ENCODE measurements around the gene MKNK2.
"Not testable (repeated sequence)": the region's sequence is repeated elsewhere in the genome, so short reads cannot be mapped to it uniquely, and the experiment has no call there.

Gene MKNK2

DNA sequence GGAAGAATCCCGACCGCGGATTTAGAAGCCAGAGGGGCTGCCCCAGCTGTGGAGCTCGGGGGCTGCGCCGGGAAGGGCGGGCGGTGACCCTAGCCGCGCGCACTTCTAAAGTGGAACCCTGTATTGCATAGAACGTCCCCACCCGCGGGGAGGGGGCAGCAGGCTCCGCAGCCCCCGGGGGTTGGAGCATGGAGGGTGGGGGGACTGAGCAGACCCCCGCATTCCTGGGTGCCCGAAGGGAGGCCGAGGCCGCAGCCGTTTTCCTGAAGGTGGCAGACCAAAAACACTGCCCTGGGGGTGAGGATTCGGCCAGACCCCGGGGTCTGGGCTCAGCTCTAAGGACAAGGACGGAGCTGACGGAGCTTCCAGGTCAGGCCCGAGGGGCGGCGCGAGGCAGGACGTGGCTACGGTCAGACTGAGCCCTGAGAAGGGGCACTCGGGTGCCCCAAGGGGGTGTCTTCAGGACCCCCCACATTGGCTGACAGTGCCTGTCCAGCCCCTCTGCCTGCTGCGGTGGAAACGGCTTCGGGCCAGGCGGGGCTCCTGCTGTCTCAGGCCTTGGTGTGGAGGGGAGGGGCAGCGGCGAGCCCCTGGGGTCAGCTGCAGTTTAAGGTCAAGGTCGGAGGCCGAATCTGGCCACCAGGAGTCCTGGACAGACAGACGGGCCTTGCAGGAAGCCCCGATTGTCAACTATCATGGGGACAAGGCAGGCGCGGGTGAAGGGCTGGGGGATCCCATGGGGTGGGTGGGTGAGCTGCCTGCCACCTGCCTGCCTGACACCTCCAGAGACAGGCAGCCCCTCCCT, 12.6 kb downstream of the MKNK2 start:
- Histone ChIP-seq H3K36me3 (ENCODE audit: insufficient read depth, low read length) (peaks cover 7% of the 10 kb centered on the region), H3K4me1 (ENCODE audit: insufficient read depth, low read length) (peaks cover 6% of the 10 kb centered on the region; the same call in 1 of the 2 replicates), H3K9ac (ENCODE audit: low read depth, low read length) (no peak overlapping the region), H3K9me3 (ENCODE audit: control insufficient read depth, insufficient read depth, low read length) (no peaks in the 10 kb centered on the region; the same call in 1 of the 2 replicates)

DNA sequence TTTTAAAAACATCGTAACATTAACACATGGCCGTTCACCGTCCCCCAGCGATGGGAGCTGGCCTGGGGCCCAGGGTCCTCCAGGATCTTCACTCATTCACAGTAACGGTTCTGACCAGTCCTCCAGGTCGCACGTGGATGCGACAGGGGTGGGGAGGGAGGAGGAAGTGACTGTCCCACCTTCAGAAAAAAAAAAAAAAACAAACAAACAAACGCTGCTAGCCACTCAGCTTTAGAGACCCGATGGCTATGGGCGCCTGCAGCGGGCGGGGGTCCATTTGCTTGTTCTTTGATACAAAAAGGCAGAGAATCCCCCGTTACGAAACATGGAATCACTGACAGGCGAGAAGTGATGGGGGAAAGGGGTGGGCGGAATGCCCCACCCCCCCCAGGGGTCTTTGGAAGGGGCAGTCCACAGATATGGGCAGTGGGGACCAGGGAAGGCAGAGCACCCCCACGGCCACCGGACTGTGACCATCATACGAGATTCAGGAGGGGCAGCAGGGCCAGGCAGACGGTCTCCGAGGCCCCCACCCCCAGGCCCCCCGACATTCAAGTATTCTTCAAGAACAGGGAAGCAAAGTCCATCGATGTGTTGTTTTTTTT, 13.3 kb downstream of the MKNK2 start:
- Histone ChIP-seq H3K36me3 (ENCODE audit: insufficient read depth, low read length) (peaks cover 7% of the 10 kb centered on the region), H3K4me1 (ENCODE audit: insufficient read depth, low read length) (peaks cover 6% of the 10 kb centered on the region; the same call in 1 of the 2 replicates), H3K9ac (ENCODE audit: low read depth, low read length) (no peak overlapping the region), H3K9me3 (ENCODE audit: control insufficient read depth, insufficient read depth, low read length) (no peaks in the 10 kb centered on the region; the same call in 1 of the 2 replicates)

- Histone ChIP-seq H3K36me3 (ENCODE audit: insufficient read depth, low read length) (peaks cover 6% of the 10 kb centered on the region), H3K4me1 (ENCODE audit: insufficient read depth, low read length) (peaks cover 7% of the 10 kb centered on the region; the same call in 1 of the 2 replicates), H3K9ac (ENCODE audit: low read depth, low read length) (no peak overlapping the region), H3K9me3 (ENCODE audit: control insufficient read depth, insufficient read depth, low read length) (no peaks in the 10 kb centered on the region; the same call in 1 of the 2 replicates)
Measured at GRCh38 chr19:2036424-2036823, 14.6 kb downstream of the MKNK2 start.

GRCh38 chr19:2035590-2035991, 15.5 kb downstream of the MKNK2 start:
- Histone ChIP-seq H3K9ac (ENCODE audit: low read depth, low read length) (no peak overlapping the region; the same call in 1 of the 2 replicates), H3K36me3 (ENCODE audit: insufficient read depth, low read length) (no peaks in the 10 kb centered on the region)

DNA sequence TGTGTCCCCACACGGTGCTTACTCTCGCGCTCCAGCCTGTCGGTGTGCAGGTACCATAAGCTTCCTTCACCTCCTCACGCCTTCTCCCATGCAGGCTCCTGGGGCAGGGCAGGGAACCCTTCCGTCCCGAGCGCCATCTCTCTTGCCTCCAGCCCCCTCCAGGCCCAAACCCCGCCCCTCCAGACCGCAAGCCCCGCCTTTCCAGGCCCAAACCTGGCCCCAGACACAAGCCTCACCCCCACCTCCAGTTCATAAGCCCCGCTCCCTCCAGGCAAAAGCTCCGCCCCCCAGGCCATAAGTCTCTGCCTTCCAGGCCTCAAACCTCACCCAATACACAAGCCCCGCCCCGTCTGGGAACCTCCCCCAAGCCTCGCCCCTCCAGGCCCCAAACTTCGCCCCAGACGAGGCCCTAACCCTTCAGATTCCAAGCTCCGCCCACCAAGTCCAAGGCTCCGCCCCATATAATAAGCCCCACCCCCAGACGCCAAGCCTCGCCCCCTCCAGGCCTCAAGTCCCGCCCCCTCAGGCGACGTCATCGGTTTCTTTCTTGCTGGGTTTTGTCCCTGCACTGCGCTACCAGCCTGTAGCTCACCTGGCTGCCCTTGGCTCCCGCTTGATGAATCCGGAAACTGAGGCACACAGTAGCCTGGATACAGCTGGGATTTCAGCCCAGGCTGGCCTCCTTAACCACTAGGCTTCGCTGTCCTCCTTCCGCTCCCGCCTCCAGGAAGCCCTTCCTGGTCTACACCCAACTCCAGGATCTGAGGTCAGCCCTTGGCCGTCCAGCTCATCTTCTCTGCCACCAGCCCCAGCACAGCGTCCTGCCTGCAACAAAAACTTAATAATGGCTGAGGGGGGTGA, 16.1 kb downstream of the MKNK2 start:
- Histone ChIP-seq H3K4me1 (ENCODE audit: insufficient read depth, low read length) (peaks cover 7% of the 10 kb centered on the region; the same call in 1 of the 2 replicates), H3K36me3 (ENCODE audit: insufficient read depth, low read length) (no peaks in the 10 kb centered on the region), H3K9ac (ENCODE audit: low read depth, low read length) (peak overlapping the region; percentile 52; the same call in 1 of the 2 replicates), H3K9me3 (ENCODE audit: control insufficient read depth, insufficient read depth, low read length) (no peaks in the 10 kb centered on the region; the same call in 1 of the 2 replicates)

More at GRCh38 chr19:2035590-2035991, 15.5 kb downstream of the MKNK2 start:
- Histone ChIP-seq H3K9me3 (ENCODE audit: control insufficient read depth, insufficient read depth, low read length) (no peaks in the 10 kb centered on the region; the same call in 1 of the 2 replicates), H3K4me1 (ENCODE audit: insufficient read depth, low read length) (peaks cover 7% of the 10 kb centered on the region; the same call in 1 of the 2 replicates)

DNA sequence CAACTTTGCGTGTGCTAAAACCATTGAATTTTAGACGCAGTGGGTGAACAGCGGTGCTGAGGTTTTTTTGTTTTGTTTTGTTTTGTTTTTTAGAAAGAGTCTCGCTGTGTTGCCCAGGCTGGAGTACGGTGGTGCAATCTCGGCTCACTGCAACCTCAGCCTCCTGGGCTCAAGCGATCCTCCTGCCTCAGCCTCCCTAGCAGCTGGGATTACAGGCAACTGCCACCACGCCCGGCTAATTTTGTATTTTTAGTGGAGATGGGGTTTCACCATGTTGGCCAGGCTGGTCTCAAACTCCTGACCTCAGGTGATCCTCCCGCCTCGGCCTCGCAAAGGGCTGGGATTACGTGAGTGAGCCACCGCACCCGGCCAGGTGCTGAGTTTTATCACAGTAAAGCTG, 16.8 kb downstream of the MKNK2 start:
- peak overlapping the region; percentile 52; the same call in 1 of the 2 replicates for H3K9ac ChIP-seq (ENCODE audit: low read depth, low read length)
- H3K4me1 ChIP-seq (ENCODE audit: insufficient read depth, low read length); H3K36me3 ChIP-seq (ENCODE audit: insufficient read depth, low read length); H3K9me3 ChIP-seq (ENCODE audit: control insufficient read depth, insufficient read depth, low read length): not testable (repeated sequence)

DNA sequence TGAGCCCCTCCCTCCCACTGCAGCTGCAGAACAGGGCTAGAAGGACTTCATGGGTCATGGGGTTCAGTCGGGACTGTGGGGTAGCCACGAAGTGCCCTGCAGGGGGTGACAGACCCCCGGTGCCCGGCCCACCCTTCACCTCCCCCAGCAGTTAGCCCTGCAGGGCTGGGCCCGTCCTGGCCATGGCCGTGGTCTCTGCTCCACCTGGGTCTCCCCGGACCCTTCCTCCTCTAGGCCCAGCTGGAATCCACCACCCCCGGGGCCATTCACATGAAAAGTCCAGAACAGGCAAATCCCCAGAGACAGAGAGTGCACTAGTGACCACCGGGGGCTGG, 17.3 kb downstream of the MKNK2 start:
- Histone ChIP-seq H3K9ac (ENCODE audit: low read depth, low read length) (no peak overlapping the region), H3K36me3 (ENCODE audit: insufficient read depth, low read length) (no peaks in the 10 kb centered on the region), H3K4me1 (ENCODE audit: insufficient read depth, low read length) (peaks cover 7% of the 10 kb centered on the region; the same call in 1 of the 2 replicates), H3K9me3 (ENCODE audit: control insufficient read depth, insufficient read depth, low read length) (no peaks in the 10 kb centered on the region; the same call in 1 of the 2 replicates)

- H3K9me3 ChIP-seq (ENCODE audit: control insufficient read depth, insufficient read depth, low read length): no peaks in the 10 kb centered on the region; the same call in 1 of the 2 replicates
- no peak overlapping the region for H3K9ac ChIP-seq (ENCODE audit: low read depth, low read length)
- H3K36me3 ChIP-seq (ENCODE audit: insufficient read depth, low read length): no peaks in the 10 kb centered on the region
- H3K4me1 ChIP-seq (ENCODE audit: insufficient read depth, low read length): peaks cover 7% of the 10 kb centered on the region; the same call in 1 of the 2 replicates
Measured at GRCh38 chr19:2033115-2033824, 17.8 kb downstream of the MKNK2 start.

DNA sequence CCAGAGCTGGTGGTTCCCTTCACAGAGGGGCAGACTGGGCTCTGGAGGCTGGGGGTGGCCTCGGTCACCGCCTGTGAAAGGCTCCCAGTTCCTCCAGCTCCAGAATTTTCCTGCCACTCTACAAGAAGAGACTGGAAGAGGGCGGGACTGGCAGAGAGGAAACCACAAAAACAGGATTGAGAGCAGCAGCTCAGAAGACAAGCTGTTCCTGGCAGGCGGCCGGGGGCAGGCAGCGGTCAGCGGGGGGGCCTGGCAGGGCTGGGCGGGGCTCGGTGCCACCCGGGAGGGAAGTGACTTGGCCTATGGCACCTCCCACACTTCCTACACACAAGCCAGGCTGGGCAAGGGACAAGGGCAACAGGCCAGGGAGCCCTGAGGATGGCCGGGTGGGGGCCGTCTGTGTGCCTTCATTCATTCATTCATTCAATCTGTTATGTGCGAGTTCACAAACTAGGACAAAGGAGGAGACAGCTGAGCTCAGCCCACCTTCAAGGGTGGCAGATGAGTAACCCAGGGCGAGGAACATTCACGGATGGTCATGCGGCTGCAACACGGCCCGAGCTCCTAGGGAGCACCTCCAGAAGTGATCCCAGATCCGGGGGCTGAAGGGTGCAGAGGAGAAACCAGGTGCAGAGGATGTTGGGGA, 18.6 kb downstream of the MKNK2 start:
- H3K9me3 ChIP-seq (ENCODE audit: control insufficient read depth, insufficient read depth, low read length): no peaks in the 10 kb centered on the region; the same call in 1 of the 2 replicates
- H3K36me3 ChIP-seq (ENCODE audit: insufficient read depth, low read length): no peaks in the 10 kb centered on the region
- H3K4me1 ChIP-seq (ENCODE audit: insufficient read depth, low read length): peaks cover 7% of the 10 kb centered on the region; the same call in 1 of the 2 replicates
- H3K9ac ChIP-seq (ENCODE audit: low read depth, low read length): no peak overlapping the region

DNA sequence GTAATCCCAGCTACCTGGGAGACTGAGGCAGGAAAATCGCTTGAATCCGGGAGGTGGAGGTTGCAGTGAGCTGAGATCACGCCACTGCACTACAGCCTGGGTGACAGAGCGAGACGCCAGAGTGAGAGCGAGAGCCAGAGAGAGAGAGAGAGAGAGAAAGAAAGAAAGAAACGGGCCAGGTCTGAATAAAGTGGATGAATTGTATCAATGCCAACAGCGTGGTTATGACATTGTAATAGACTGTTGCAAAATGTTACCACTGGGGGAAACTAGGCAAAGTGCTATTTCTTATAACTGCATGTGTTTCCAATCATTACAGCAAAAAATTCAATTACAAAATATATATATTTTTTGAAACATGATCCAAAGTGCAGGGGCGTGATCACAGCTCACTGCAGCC, 23.7 kb downstream of the MKNK2 start:
- Histone ChIP-seq H3K36me3 (ENCODE audit: insufficient read depth, low read length) (no peaks in the 10 kb centered on the region), H3K4me1 (ENCODE audit: insufficient read depth, low read length) (peaks cover 4% of the 10 kb centered on the region; the same call in 1 of the 2 replicates), H3K9me3 (ENCODE audit: control insufficient read depth, insufficient read depth, low read length) (peaks cover 3% of the 10 kb centered on the region; the same call in 1 of the 2 replicates), H3K9ac (ENCODE audit: low read depth, low read length) (no peak overlapping the region)

DNA sequence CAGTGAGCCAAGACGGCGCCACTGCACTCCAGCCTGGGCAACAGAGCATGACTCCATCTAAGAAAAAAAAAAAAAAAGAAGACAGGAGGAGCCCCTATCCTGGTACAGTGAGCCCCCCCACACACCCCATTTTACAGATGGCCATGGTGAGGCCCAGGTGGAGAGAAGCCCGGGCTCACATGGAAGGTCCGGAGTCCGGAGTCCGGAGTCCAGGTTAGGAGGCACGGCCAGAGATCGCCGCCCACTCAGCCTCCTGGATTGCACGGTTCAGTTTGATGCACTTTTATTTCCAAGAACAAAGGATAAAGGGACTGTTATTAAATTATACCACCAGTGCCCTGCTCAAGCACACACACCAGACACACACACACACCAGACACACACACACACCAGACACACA, 24.3 kb downstream of the MKNK2 start:
- H3K9me3 ChIP-seq (ENCODE audit: control insufficient read depth, insufficient read depth, low read length): peaks cover 3% of the 10 kb centered on the region; the same call in 1 of the 2 replicates
- H3K36me3 ChIP-seq (ENCODE audit: insufficient read depth, low read length): no peaks in the 10 kb centered on the region
- H3K9ac ChIP-seq (ENCODE audit: low read depth, low read length): no peak overlapping the region
- H3K4me1 ChIP-seq (ENCODE audit: insufficient read depth, low read length): no peaks in the 10 kb centered on the region

DNA sequence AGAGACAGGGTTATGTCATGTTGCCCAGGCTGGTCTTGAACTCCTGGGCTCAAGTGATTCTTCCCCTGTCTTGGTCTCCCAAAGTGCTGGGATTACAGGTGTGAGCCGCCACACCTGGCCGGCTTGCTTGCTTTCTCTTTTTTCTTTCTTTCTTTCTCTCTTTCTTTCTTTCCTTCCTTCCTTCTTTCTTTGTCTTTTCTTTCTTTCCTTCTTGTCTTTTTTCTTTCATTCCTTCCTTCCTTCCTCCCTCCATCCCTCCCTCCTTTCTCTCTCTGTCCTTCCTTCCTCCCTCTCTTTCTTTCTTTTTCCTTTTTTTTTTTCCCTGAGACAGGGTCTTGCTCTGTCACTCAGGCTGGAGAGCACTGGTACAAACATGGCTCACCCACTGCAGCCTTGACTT, 28.8 kb downstream of the MKNK2 start:
- Histone ChIP-seq H3K36me3 (ENCODE audit: insufficient read depth, low read length) (no peaks in the 10 kb centered on the region), H3K4me1 (ENCODE audit: insufficient read depth, low read length) (no peaks in the 10 kb centered on the region), H3K9me3 (ENCODE audit: control insufficient read depth, insufficient read depth, low read length) (peaks cover 3% of the 10 kb centered on the region; the same call in 1 of the 2 replicates), H3K9ac (ENCODE audit: low read depth, low read length) (no peak overlapping the region)

DNA sequence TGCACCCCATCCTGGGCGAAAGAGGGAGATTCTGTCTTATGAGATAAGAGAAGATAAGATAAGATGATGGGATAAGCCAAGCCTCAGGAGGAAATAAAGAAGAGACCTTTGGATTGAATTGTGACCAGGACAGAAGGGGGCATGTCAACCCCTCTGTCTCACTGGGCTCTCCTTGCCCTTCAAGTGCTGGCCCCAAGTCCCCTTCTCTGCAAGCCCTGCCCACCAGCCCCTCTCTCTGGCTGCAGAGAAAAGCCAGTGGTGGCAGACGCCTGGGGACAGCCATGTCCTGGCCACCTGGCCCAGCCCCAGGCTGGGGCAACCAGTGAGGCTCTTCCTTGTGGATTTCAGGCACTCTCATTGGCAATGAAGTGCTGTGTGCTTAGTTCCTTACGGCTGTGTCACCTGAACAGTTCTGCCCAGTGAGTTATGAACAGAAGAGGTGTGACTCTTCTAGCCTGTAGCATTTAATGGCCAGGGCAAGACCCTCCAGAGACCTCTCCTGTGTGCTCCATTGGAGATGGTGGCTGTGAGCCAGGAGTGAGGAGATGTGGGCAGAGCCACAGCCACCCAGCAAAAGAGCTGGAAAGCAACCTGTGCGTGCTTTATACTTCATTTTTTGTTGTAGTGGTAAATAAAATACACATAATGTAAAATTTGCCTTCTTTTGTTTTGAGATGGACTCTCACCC, 29.4 kb downstream of the MKNK2 start:
- H3K9me3 ChIP-seq (ENCODE audit: control insufficient read depth, insufficient read depth, low read length): peaks cover 3% of the 10 kb centered on the region; the same call in 1 of the 2 replicates
- no peaks in the 10 kb centered on the region for H3K4me1 ChIP-seq (ENCODE audit: insufficient read depth, low read length)
- no peaks in the 10 kb centered on the region for H3K36me3 ChIP-seq (ENCODE audit: insufficient read depth, low read length)
- H3K9ac ChIP-seq (ENCODE audit: low read depth, low read length): no peak overlapping the region

Measured in ES-I3 (cell line).